ENCODE measurements around the gene CCDC12. TPM values are rescaled to one million over a fixed set of nuclear protein-coding genes. Genes with fewer than 3 reads are reported as not detected.

The CCDC12 gene
- total and polyA plus RNA-seq, 2 of the 13 experiments (the other 11 are each of a cell fraction or from before 2014, with no cell fraction given) = 30.1 to 49.5 TPM

- H3K9ac ChIP-seq (ENCODE audit: insufficient read depth, low read depth, low read length) = no peak within 1 kb of the TSS
- H3K4me2 ChIP-seq (ENCODE audit: low read depth, low read length) = no peak within 1 kb of the TSS
- in situ Hi-C loops (cut with HindIII; ENCODE audit: extremely low pct_ligation_motif_present, low pct_unique_long_range_greater_than_20kb) (no loop called here), intact Hi-C loops (cut with micrococcal nuclease; ENCODE audit: unreplicated experiment) (no loop called here)
- H3K36me3 ChIP-seq (replicated peaks in 1 of 2; ENCODE audit: control insufficient read depth in 1 of 2, insufficient read depth in 2 of 2, low read length in 2 of 2) = no peaks in the 10 kb centered on the region
- H4K20me1 ChIP-seq (ENCODE audit: insufficient read depth, low read length) = peaks cover 3% of the 10 kb centered on the region; the same call in 1 of the 2 replicates
- TF ChIP-seq MEF2D (CRISPR knock-in tag; IDR thresholded peaks at IDR 0.05) = no peak
- TF ChIP-seq PCBP2 (optimal IDR thresholded peaks at IDR 0.05; ENCODE audit: low read depth, low read length, poor library complexity, severe bottlenecking) = no peak
- TF ChIP-seq ZNF790 (CRISPR knock-in tag; IDR thresholded peaks at IDR 0.05; ENCODE audit: borderline replicate concordance) = no peak
- no peak for TF ChIP-seq MZF1 (CRISPR knock-in tag; IDR thresholded peaks at IDR 0.05; ENCODE audit: borderline replicate concordance)
- TF ChIP-seq ZNF34 (CRISPR knock-in tag; IDR thresholded peaks at IDR 0.05; ENCODE audit: borderline replicate concordance) = no peak
- TF ChIP-seq ZNF431 (CRISPR knock-in tag; IDR thresholded peaks at IDR 0.05; ENCODE audit: borderline replicate concordance, low read depth) = no peak
- TF ChIP-seq MATR3 (CRISPR knock-in tag; IDR thresholded peaks at IDR 0.05) = no peak
- no peak for TF ChIP-seq ZNF891 (CRISPR knock-in tag; IDR thresholded peaks at IDR 0.05)
- TF ChIP-seq FOXP1 (IDR thresholded peaks at IDR 0.05) = no peak
- TF ChIP-seq FOXP1 (CRISPR knock-in tag; IDR thresholded peaks at IDR 0.05) = no peak
- no peak for TF ChIP-seq ZNF20 (CRISPR knock-in tag; IDR thresholded peaks at IDR 0.05)
- TF ChIP-seq E2F1 (CRISPR knock-in tag; IDR thresholded peaks at IDR 0.05) = no peak
- no peak for TF ChIP-seq KDM5A (IDR thresholded peaks at IDR 0.05; ENCODE audit: borderline replicate concordance, low read length)
- TF ChIP-seq ZNF572 (CRISPR knock-in tag; IDR thresholded peaks at IDR 0.05) = no peak
- no peak for TF ChIP-seq ZNF275 (CRISPR knock-in tag; IDR thresholded peaks at IDR 0.05; ENCODE audit: borderline replicate concordance)
- no peak for TF ChIP-seq SALL2 (CRISPR knock-in tag; IDR thresholded peaks at IDR 0.05)
- ATAC-seq (peak; percentile 15; the same call in 2 of the 3 replicates), FAIRE-seq (no peak), DNase-seq (ENCODE audit: low spot score) (no peak)
- no peaks in the 10 kb centered on the region for H3K79me2 ChIP-seq (ENCODE audit: insufficient read depth, low read length)
- BruUV-seq (replicated peaks) = no TSS peak
- 0 out of 6 replicates have a peak within 1 kb of the TSS, but pooled peaks of 1 of the 3 experiments have one; percentile 1 for H3K4me3 ChIP-seq (replicated peaks in 1 of 3; ENCODE audit: insufficient read depth in 1 of 3, low read depth in 2 of 3, low read length in 3 of 3)
- 6% methylated on average over 3 of the region's 7 CpGs for WGBS (ENCODE audit: low lambda C conversion rate)
- ChIA-PET POLR2A (interaction anchor here (0.6 to 1.5 kb wide), 2 partner anchors 99 to 512 kb away, joined by 3 to 7 read pairs; partner anchors contain the start of gene CCDC12), CTCF (ENCODE audit: low intra/inter-chr PET ratio, low total read pairs) (no interaction called here)
- H3K27me3 ChIP-seq (ENCODE audit: control insufficient read depth in 1 of 2, insufficient read depth in 2 of 2, low read length in 2 of 2) = peaks cover 18 to 85% of the 10 kb centered on the region in 2 experiments
- no peaks in the 10 kb centered on the region for H3K9me3 ChIP-seq (ENCODE audit: low read length)
- no peak within 1 kb of the TSS for H2AFZ ChIP-seq (ENCODE audit: low read length)
- H3K4me1 ChIP-seq (ENCODE audit: insufficient read depth, low read length) = peaks cover 25% of the 10 kb centered on the region
- no peak within 1 kb of the TSS for H3K27ac ChIP-seq (ENCODE audit: extremely low read length, insufficient read depth, low read length)
Measured at GRCh38 chr3:46877406-46878125, 99.0 kb downstream of the CCDC12 start, which contains the start of gene PTH1R. TSS of gene PTH1R (plus strand) at chr3:46877721. CDS start at chr3:46883560, 5,839 bp downstream.
